Nasal cavity respiratory epithelium epithelial cell of viscerocranial mucosa (primary cell): ENCODE results near the gene NR2C2AP. TPM values are rescaled to one million over a fixed set of nuclear protein-coding genes. Genes with fewer than 3 reads are reported as not detected.

ENCODE experiments used
- total RNA-seq: library from RNA; depleted of rRNA; stranded (reverse); fragments of >200 nt; gene quantifications from 2 replicates; pipeline ENCODE4 v1.2.3, GENCODE V29; 2014

Gene NR2C2AP
- total RNA-seq = 16.6 and 34.9 TPM in 2 replicates

GRCh38 chr19:19203012-19203856, at the start of gene NR2C2AP:
NR2C2AP (minus strand) TSS chr19:19203414; CDS start chr19:19203060, 354 bp downstream.

GRCh38 chr19:19211499-19212420, 8.5 kb upstream of the NR2C2AP start, which contains the start of gene NCAN:
NCAN (plus strand) TSS chr19:19211958; CDS start chr19:19216954, 4,996 bp downstream.

GRCh38 chr19:19192078-19192882, 10.9 kb downstream of the NR2C2AP start, which contains the start of the genes BORCS8 and RFXANK:
BORCS8 (minus strand) TSS chr19:19192152; CDS start chr19:19192117, 35 bp downstream.
RFXANK (plus strand) TSS chr19:19192258; CDS start chr19:19193947, 1,689 bp downstream.

GRCh38 chr19:19170053-19170872, 33.0 kb downstream of the NR2C2AP start, which contains the start of gene MEF2B:
MEF2B (minus strand) TSS chr19:19170263; CDS start chr19:19150735, 19,528 bp downstream.

Other genes with a start within 250 kb of the NR2C2AP start
- 19.8 and 38.9 TPM in 2 replicates for gene SUGP2, start 169.9 kb downstream of the NR2C2AP start, total RNA-seq
- gene ARMC6, start 169.8 kb downstream of the NR2C2AP start, total RNA-seq = 44.4 and 60.5 TPM in 2 replicates
- gene SLC25A42, start 139.4 kb downstream of the NR2C2AP start, total RNA-seq = 1.0 and 2.6 TPM in 2 replicates
- gene TMEM161A, start 64.9 kb downstream of the NR2C2AP start, total RNA-seq = 30.8 and 36.6 TPM in 2 replicates
- 0.14 and 0.34 TPM in 2 replicates for gene MEF2B, start 33.2 kb downstream of the NR2C2AP start, total RNA-seq
- gene BORCS8, start 11.3 kb downstream of the NR2C2AP start, total RNA-seq = 9.0 and 10.6 TPM in 2 replicates
- gene RFXANK, start 11.2 kb downstream of the NR2C2AP start, total RNA-seq = 46.8 and 56.9 TPM in 2 replicates
- under 0.01 TPM in 1 of 2 replicates, not detected in the other for gene NCAN, start 8.5 kb upstream of the NR2C2AP start, total RNA-seq
- gene TM6SF2, start 69.9 kb upstream of the NR2C2AP start, total RNA-seq = not detected in 2 replicates
- gene SUGP1, start 117.1 kb upstream of the NR2C2AP start, total RNA-seq = 17.1 and 24.5 TPM in 2 replicates
- gene MAU2, start 117.4 kb upstream of the NR2C2AP start, total RNA-seq = 15.7 and 33.1 TPM in 2 replicates
- 45.1 and 101 TPM in 2 replicates for gene GATAD2A, start 202.3 kb upstream of the NR2C2AP start, total RNA-seq